A549 (cell line): ENCODE measurements around the gene ANKRD55. TPM values are rescaled to one million over a fixed set of nuclear protein-coding genes. Genes with fewer than 3 reads are reported as not detected.
"Not testable (repeated sequence)": the region's sequence is repeated elsewhere in the genome, so short reads cannot be mapped to it uniquely, and the experiment has no call there.

Source experiments
- ATAC-seq, 2 experiments: fragments of 200-7000 bp in 1 of 2; fragments of >200 bp in 1 of 2; cut with Nextera tagmentation in 1 of 2; cut with Tn5 transposase in 1 of 2; 3 replicates each; pipeline versions ENCODE4 v1.8.0 to v1.9.1; 2018 to 2020; ENCODE audit warnings: mild to moderate bottlenecking in 1 of 2, moderate library complexity in 1 of 2
- CTCF ChIA-PET: fragments of 300-600 bp; sonication (Branson Sonifier 250); formaldehyde crosslinking; extraction: SDS; loops from one replicate; lab custom pipeline; 2021; ENCODE audit warnings: antibody characterized with exemption, inconsistent platforms; lab: Yijun Ruan, JAX
- POLR2A ChIA-PET: fragments of 350-600 bp; formaldehyde crosslinking; extraction: SDS; loops from one replicate; lab custom pipeline; 2021; ENCODE audit warnings: antibody characterized with exemption, inconsistent platforms; lab: Yijun Ruan, JAX
- DNase-seq, 2 experiments: peaks; one replicate each; pipeline versions ENCODE4 v3.0.0 to v3.0.0-alpha.2; 2011 to 2016; ENCODE audit warnings: low read depth in 1 of 2, low spot score in 1 of 2
- FAIRE-seq: peaks from 2 replicates; lab custom pipeline; 2011; peaks lifted over from hg19 to GRCh38; lab: Jason Lieb, UNC
- H3K27ac ChIP-seq, 2 experiments: fragments of >200 bp; sonication (Bioruptor Twin); formaldehyde crosslinking; 3 replicates each; pipeline ENCODE4 v1.5.1; 2016 to 2017
- H3K4me1 ChIP-seq: fragments of >200 bp; sonication (Bioruptor Twin); formaldehyde crosslinking; 3 replicates; pipeline ENCODE4 v1.6.1; 2016
- H3K4me2 ChIP-seq: fragments of >200 bp; sonication (Bioruptor Twin); formaldehyde crosslinking; 3 replicates; pipeline ENCODE4 v1.6.1; 2016
- H3K4me3 ChIP-seq: fragments of >200 bp; sonication (Bioruptor Twin); formaldehyde crosslinking; 3 replicates; pipeline ENCODE4 v1.5.1; 2016
- H3K9me3 ChIP-seq: fragments of >200 bp; sonication (Bioruptor Twin); formaldehyde crosslinking; 3 replicates; pipeline ENCODE4 v1.6.1; 2016
- GATA3 ChIP-seq: IDR thresholded peaks from 2 replicates; pipeline ENCODE4 v1.6.1; 2012; ENCODE audit warnings: borderline replicate concordance
- HDAC2 ChIP-seq: fragments of 200-600 bp; sonication (generic); IDR thresholded peaks from 2 replicates; pipeline ENCODE4 v1.6.1; 2016
- HOXB5 ChIP-seq: fragments of 250-450 bp; sonication (Bioruptor Pico); IDR thresholded peaks from 2 replicates; pipeline ENCODE4 v1.5.0; 2020; ENCODE audit warnings: mild to moderate bottlenecking, moderate library complexity
- JUN ChIP-seq, 2 experiments: fragments of >200 bp; sonication (Bioruptor Twin); formaldehyde crosslinking; IDR thresholded peaks; 2 replicates in 1 of 2; 3 replicates in 1 of 2; pipeline ENCODE4 v1.6.1; 2016 to 2017
- KDM1A ChIP-seq: fragments of 200-600 bp; sonication (generic); IDR thresholded peaks from 2 replicates; pipeline ENCODE4 v1.6.1; 2016; ENCODE audit warnings: low read depth, mild to moderate bottlenecking
- KDM5A ChIP-seq: fragments of 200-600 bp; sonication (generic); IDR thresholded peaks from 2 replicates; pipeline ENCODE4 v1.6.1; 2016; ENCODE audit warnings: antibody characterized with exemption, mild to moderate bottlenecking
- MAZ ChIP-seq: fragments of 150-350 bp; IDR thresholded peaks from 2 replicates; pipeline ENCODE4 v1.6.1; 2014; ENCODE audit warnings: antibody characterized with exemption, low read depth, low read length, borderline replicate concordance
- NPAS2 ChIP-seq: fragments of 250-450 bp; sonication (Bioruptor Pico); IDR thresholded peaks from 2 replicates; pipeline ENCODE4 v1.8.0; 2022; ENCODE audit warnings: mild to moderate bottlenecking, moderate library complexity, borderline replicate concordance
- PHF8 ChIP-seq: fragments of 200-600 bp; sonication (generic); IDR thresholded peaks from 2 replicates; pipeline ENCODE4 v1.6.1; 2016; ENCODE audit warnings: low read depth, mild to moderate bottlenecking, antibody characterized with exemption, moderate library complexity, borderline replicate concordance
- POLR2A ChIP-seq: IDR thresholded peaks from 2 replicates; pipeline ENCODE4 v1.6.1; 2012; ENCODE audit warnings: mild to moderate bottlenecking, low read length
- POLR2AphosphoS2 ChIP-seq: conservative IDR thresholded peaks from 2 replicates; pipeline ENCODE4 v1.6.1; 2012; ENCODE audit warnings: low read length, improper control_type of control experiment, inconsistent platforms
- RCOR1 ChIP-seq: fragments of 150-350 bp; IDR thresholded peaks from 2 replicates; pipeline ENCODE4 v1.6.1; 2014; ENCODE audit warnings: antibody characterized with exemption, low read length, low read depth
- SREBF2 ChIP-seq: fragments of 450-650 bp; IDR thresholded peaks from 2 replicates; pipeline ENCODE4 v1.6.1; 2014; ENCODE audit warnings: mild to moderate bottlenecking, moderate library complexity
- TFCP2L1 ChIP-seq: fragments of 250-450 bp; sonication (Bioruptor Pico); IDR thresholded peaks from 2 replicates; pipeline ENCODE4 v1.5.0; 2021; ENCODE audit warnings: mild to moderate bottlenecking
- TP53 ChIP-seq: fragments of 250-450 bp; sonication (Bioruptor Pico); IDR thresholded peaks from 2 replicates; pipeline ENCODE4 v1.5.0; 2021; ENCODE audit warnings: mild to moderate bottlenecking, moderate library complexity
- ZC3H11A ChIP-seq: fragments of 450-650 bp; IDR thresholded peaks from 2 replicates; pipeline ENCODE4 v1.6.1; 2014; ENCODE audit warnings: antibody characterized with exemption, mild to moderate bottlenecking
- WGBS: methylation state at CpG from one replicate; pipeline ENCODE4 v1.1.6; 2017; ENCODE audit errors: missing lambda C conversion rate; 5-methylcytosine and 5-hydroxymethylcytosine counted together
- polyA plus RNA-seq, 4 experiments: library from polyadenylated mRNA; depleted of rRNA in 3 of 4; stranded (reverse); fragments of >200 nt; fragmentation: RNase III in 1 of 4; extraction: RNeasy Plus Mini Kit Qiagen cat#74134 plus additional on column Dnase treatment in 1 of 4; gene quantifications; 2 replicates in 3 of 4; 3 replicates in 1 of 4; pipeline ENCODE4 v1.2.3, GENCODE V29; 2011 to 2017
- TF ChIP-seq, protein P1 (sequence below): fragments of 250-450 bp; sonication (Bioruptor Pico); IDR thresholded peaks from 2 replicates; pipeline ENCODE4 v1.5.0; 2021; ENCODE audit warnings: mild to moderate bottlenecking, moderate library complexity, borderline replicate concordance
- TF ChIP-seq, protein P2 (sequence below): IDR thresholded peaks from 2 replicates; pipeline ENCODE4 v1.6.1; 2012
- TF ChIP-seq, protein P3 (sequence below): fragments of 150-350 bp; IDR thresholded peaks from 2 replicates; pipeline ENCODE4 v1.6.1; 2014; ENCODE audit warnings: low read depth, mild to moderate bottlenecking, low read length
- TF ChIP-seq, protein P4 (sequence below): fragments of 200-600 bp; sonication (generic); IDR thresholded peaks from 2 replicates; pipeline ENCODE4 v1.6.1; 2016; ENCODE audit warnings: antibody characterized with exemption, mild to moderate bottlenecking, moderate library complexity
- TF ChIP-seq, protein P5 (sequence below): fragments of >200 bp; sonication (Bioruptor Twin); formaldehyde crosslinking; IDR thresholded peaks from 2 replicates; pipeline ENCODE4 v1.6.1; 2016

The ANKRD55 gene
- polyA plus RNA-seq, 2 of the 4 experiments (the other 2 are of a cell fraction), result 0.10 to 0.30 TPM

DNA sequence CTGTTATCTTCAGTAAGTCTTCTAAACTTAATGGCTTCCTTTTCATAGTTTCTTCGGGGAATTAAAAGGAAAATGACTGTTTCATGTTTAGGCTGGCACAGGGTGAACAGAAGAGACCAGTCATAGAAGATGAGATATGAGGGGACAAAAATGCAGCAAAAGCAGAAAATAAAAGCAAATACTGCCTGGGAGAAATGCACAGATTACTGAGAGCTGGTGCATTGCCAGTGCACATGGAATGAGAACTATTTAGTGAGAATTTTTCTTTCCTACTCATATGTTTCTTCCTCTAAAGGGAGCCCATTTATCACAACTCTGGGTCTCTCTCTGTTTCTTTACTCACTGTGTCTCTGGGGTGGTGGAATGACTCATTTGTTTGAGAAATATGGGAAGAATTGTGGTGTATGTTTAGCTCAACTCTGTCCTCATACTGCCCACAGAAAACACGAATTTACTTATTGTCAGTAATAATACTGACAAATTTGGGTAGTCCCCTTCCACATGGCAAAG lies 25.9 kb upstream of the ANKRD55 start (continued):
- TF ChIP-seq SREBF2, result no peak
- TF ChIP-seq, protein P1, sequence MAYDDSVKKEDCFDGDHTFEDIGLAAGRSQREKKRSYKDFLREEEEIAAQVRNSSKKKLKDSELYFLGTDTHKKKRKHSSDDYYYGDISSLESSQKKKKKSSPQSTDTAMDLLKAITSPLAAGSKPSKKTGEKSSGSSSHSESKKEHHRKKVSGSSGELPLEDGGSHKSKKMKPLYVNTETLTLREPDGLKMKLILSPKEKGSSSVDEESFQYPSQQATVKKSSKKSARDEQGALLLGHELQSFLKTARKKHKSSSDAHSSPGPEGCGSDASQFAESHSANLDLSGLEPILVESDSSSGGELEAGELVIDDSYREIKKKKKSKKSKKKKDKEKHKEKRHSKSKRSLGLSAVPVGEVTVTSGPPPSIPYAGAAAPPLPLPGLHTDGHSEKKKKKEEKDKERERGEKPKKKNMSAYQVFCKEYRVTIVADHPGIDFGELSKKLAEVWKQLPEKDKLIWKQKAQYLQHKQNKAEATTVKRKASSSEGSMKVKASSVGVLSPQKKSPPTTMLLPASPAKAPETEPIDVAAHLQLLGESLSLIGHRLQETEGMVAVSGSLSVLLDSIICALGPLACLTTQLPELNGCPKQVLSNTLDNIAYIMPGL (CRISPR knock-in tag), result no peak
- TF ChIP-seq PHF8, result no peak
- TF ChIP-seq, protein P2, sequence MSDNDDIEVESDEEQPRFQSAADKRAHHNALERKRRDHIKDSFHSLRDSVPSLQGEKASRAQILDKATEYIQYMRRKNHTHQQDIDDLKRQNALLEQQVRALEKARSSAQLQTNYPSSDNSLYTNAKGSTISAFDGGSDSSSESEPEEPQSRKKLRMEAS, result no peak
- TF ChIP-seq RCOR1, result no peak

DNA sequence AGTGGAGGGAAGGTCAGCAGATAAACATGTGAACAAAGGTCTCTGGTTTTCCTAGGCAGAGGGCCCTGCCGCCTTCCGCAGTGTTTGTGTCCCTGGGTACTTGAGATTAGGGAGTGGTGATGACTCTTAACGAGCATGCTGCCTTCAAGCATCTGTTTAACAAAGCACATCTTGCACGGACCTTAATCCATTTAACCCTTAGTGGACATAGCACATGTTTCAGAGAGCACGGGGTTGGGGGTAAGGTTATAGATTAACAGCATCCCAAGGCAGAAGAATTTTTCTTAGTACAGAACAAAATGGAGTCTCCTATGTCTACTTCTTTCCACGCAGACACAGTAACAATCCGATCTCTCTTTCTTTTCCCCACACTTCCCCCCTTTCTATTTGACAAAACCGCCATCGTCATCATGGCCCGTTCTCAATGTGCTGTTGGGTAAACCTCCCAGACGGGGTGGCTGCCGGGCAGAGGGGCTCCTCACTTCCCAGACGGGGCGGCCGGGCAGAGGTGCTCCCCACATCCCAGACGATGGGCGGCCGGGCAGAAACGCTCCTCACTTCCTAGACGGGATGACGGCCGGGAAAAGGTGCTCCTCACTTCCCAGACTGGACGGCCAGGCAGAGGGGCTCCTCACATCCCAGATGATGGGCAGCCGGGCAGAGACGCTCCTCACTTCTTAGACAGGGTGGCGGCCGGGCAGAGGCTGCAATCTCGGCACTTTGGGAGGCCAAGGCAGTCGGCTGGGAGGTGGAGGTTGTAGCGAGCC lies 24.8 kb upstream of the ANKRD55 start:
- H3K4me2 ChIP-seq, FAIRE-seq, DNase-seq, POLR2A ChIA-PET, ATAC-seq, H3K4me3 ChIP-seq, H3K9me3 ChIP-seq: not testable (repeated sequence)
- peak overlapping the region in 1 of 2 experiments; percentile 75; a peak in 3 of 6 replicates for H3K27ac ChIP-seq
- CTCF ChIA-PET, result interaction anchor here (1.6 kb wide), 1 partner anchor 57 kb away, joined by 4 read pairs; no protein-coding TSS in a partner anchor
- peaks cover 14% of the 10 kb centered on the region for H3K4me1 ChIP-seq
- 81% methylated on average over 17 of the region's 30 CpGs for WGBS

DNA sequence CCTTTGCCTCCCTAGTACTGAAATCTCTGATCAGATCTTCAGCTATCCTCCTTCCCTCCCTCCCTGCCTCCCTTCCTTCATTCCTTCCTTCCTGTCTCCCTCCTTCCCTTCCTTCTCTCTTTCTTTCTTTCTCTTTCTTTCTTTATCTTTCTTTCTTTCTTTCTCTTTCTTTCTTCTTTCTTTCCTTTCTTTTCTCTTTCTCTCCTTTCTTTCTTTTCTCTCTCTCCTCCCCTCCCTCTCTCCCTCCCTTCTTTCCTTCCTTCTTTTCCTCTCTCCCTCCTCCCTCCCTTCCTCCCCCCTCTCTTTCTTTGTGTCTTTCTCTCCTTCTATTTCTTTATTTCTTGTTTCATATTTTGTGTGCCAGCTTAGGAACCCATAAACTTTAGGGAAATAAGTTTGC lies 23.9 kb upstream of the ANKRD55 start:
- CTCF ChIA-PET, result interaction anchor here (1.2 kb wide), 1 partner anchor 321 kb away, joined by 3 read pairs; no protein-coding TSS in a partner anchor
- H3K9me3 ChIP-seq, result no peaks in the 10 kb centered on the region
- TF ChIP-seq HOXB5 (CRISPR knock-in tag) (no peak), POLR2AphosphoS2 (no peak), TFCP2L1 (CRISPR knock-in tag) (no peak), POLR2A (no peak), GATA3 (no peak), JUN (IDR thresholded peaks at IDR 0.05) (no peak), HDAC2 (no peak), PHF8 (no peak), NPAS2 (CRISPR knock-in tag) (no peak), TP53 (CRISPR knock-in tag) (no peak), KDM5A (no peak), SREBF2 (no peak), MAZ (no peak), KDM1A (no peak), ZC3H11A (no peak)
- TF ChIP-seq, protein P3, sequence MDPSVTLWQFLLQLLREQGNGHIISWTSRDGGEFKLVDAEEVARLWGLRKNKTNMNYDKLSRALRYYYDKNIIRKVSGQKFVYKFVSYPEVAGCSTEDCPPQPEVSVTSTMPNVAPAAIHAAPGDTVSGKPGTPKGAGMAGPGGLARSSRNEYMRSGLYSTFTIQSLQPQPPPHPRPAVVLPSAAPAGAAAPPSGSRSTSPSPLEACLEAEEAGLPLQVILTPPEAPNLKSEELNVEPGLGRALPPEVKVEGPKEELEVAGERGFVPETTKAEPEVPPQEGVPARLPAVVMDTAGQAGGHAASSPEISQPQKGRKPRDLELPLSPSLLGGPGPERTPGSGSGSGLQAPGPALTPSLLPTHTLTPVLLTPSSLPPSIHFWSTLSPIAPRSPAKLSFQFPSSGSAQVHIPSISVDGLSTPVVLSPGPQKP, result no peak
- TF ChIP-seq, protein P4, sequence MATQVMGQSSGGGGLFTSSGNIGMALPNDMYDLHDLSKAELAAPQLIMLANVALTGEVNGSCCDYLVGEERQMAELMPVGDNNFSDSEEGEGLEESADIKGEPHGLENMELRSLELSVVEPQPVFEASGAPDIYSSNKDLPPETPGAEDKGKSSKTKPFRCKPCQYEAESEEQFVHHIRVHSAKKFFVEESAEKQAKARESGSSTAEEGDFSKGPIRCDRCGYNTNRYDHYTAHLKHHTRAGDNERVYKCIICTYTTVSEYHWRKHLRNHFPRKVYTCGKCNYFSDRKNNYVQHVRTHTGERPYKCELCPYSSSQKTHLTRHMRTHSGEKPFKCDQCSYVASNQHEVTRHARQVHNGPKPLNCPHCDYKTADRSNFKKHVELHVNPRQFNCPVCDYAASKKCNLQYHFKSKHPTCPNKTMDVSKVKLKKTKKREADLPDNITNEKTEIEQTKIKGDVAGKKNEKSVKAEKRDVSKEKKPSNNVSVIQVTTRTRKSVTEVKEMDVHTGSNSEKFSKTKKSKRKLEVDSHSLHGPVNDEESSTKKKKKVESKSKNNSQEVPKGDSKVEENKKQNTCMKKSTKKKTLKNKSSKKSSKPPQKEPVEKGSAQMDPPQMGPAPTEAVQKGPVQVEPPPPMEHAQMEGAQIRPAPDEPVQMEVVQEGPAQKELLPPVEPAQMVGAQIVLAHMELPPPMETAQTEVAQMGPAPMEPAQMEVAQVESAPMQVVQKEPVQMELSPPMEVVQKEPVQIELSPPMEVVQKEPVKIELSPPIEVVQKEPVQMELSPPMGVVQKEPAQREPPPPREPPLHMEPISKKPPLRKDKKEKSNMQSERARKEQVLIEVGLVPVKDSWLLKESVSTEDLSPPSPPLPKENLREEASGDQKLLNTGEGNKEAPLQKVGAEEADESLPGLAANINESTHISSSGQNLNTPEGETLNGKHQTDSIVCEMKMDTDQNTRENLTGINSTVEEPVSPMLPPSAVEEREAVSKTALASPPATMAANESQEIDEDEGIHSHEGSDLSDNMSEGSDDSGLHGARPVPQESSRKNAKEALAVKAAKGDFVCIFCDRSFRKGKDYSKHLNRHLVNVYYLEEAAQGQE, result no peak
- TF ChIP-seq, protein P1 (CRISPR knock-in tag), result no peak
- TF ChIP-seq, protein P5, sequence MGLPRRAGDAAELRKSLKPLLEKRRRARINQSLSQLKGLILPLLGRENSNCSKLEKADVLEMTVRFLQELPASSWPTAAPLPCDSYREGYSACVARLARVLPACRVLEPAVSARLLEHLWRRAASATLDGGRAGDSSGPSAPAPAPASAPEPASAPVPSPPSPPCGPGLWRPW, result no peak
- POLR2A ChIA-PET, result no interaction called here
- no peak for ATAC-seq
- no peak for DNase-seq
- no peak overlapping the region for H3K27ac ChIP-seq
- no peak for FAIRE-seq
- peaks cover 14% of the 10 kb centered on the region for H3K4me1 ChIP-seq
- H3K4me3 ChIP-seq, result no peak overlapping the region
- H3K4me2 ChIP-seq, result no peak overlapping the region
